ENCODE results near the gene AGRP.

DNA sequence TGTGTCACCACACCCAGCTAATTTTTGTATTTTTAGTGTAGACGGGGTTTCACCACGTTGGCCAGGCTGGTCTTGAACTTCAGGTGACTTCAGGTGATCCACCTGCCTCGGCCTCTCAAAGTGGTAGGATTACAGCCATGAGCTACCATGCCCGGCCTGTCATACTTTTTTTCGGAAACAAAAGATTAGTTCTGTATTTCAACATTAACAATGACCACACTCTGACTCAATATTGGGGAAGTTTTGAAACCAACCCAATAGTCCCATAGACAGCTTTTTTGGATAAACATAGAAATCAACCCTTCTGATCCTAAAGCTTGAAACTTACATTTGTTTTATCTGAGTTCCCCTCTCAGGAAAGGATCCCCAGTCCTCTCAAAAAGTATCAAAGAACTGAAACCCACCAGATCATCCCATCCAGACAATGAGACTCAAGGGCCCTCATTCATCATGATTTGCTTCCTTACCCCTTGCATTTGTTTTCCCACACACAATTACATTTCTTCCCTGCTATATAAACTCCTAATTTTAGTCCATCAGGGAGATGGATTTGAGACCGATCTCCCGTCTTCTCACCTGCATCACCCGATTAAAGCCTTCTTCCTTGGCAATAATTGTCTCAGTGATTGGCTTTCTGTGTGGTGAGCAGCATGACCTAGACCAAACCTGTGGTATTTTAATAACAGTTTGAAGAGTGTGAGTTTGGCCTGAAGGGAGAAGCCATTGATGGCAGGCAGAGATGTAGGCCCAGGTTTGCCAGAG, 7.2 kb upstream of the AGRP start:
- TF ChIP-seq, protein P1, sequence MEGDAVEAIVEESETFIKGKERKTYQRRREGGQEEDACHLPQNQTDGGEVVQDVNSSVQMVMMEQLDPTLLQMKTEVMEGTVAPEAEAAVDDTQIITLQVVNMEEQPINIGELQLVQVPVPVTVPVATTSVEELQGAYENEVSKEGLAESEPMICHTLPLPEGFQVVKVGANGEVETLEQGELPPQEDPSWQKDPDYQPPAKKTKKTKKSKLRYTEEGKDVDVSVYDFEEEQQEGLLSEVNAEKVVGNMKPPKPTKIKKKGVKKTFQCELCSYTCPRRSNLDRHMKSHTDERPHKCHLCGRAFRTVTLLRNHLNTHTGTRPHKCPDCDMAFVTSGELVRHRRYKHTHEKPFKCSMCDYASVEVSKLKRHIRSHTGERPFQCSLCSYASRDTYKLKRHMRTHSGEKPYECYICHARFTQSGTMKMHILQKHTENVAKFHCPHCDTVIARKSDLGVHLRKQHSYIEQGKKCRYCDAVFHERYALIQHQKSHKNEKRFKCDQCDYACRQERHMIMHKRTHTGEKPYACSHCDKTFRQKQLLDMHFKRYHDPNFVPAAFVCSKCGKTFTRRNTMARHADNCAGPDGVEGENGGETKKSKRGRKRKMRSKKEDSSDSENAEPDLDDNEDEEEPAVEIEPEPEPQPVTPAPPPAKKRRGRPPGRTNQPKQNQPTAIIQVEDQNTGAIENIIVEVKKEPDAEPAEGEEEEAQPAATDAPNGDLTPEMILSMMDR (IDR thresholded peaks at IDR 0.05; ENCODE audit: insufficient read depth, low read length) = no peak
- TF ChIP-seq, protein P2, sequence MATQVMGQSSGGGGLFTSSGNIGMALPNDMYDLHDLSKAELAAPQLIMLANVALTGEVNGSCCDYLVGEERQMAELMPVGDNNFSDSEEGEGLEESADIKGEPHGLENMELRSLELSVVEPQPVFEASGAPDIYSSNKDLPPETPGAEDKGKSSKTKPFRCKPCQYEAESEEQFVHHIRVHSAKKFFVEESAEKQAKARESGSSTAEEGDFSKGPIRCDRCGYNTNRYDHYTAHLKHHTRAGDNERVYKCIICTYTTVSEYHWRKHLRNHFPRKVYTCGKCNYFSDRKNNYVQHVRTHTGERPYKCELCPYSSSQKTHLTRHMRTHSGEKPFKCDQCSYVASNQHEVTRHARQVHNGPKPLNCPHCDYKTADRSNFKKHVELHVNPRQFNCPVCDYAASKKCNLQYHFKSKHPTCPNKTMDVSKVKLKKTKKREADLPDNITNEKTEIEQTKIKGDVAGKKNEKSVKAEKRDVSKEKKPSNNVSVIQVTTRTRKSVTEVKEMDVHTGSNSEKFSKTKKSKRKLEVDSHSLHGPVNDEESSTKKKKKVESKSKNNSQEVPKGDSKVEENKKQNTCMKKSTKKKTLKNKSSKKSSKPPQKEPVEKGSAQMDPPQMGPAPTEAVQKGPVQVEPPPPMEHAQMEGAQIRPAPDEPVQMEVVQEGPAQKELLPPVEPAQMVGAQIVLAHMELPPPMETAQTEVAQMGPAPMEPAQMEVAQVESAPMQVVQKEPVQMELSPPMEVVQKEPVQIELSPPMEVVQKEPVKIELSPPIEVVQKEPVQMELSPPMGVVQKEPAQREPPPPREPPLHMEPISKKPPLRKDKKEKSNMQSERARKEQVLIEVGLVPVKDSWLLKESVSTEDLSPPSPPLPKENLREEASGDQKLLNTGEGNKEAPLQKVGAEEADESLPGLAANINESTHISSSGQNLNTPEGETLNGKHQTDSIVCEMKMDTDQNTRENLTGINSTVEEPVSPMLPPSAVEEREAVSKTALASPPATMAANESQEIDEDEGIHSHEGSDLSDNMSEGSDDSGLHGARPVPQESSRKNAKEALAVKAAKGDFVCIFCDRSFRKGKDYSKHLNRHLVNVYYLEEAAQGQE (IDR thresholded peaks at IDR 0.05; ENCODE audit: insufficient replicate concordance, low read depth) = no peak
- TF ChIP-seq SPI1 (IDR thresholded peaks at IDR 0.05; ENCODE audit: borderline replicate concordance, low read depth) (no peak), POLR2AphosphoS5 (IDR thresholded peaks at IDR 0.05; ENCODE audit: low read depth) (no peak)
